ENCODE data around the gene RRP36. TPM values are rescaled to one million over a fixed set of nuclear protein-coding genes. Genes with fewer than 3 reads are reported as not detected.
"Not testable (repeated sequence)": the region's sequence is repeated elsewhere in the genome, so short reads cannot be mapped to it uniquely, and the experiment has no call there.

The RRP36 gene
- total RNA-seq, 1 donor from 2014 or later, result 93.3 TPM

GRCh38 chr6:42989923-42990322 is 31.5 kb upstream of the RRP36 start:
- Histone ChIP-seq H3K27me3 (no peaks in the 10 kb centered on the region), H3K9ac (no peak overlapping the region), H3F3A (ENCODE audit: low read depth) (no peaks in the 10 kb centered on the region), H3K9me3 (ENCODE audit: low read depth) (no peaks in the 10 kb centered on the region), H3K4me1 (peaks cover 11% of the 10 kb centered on the region), H4K20me1 (ENCODE audit: low read depth) (peaks cover 42% of the 10 kb centered on the region), H3K4me2 (no peak overlapping the region), H3K4me3 (no peak overlapping the region), H3K36me3 (no peaks in the 10 kb centered on the region), H3K79me2 (ENCODE audit: low read depth) (peaks cover 27% of the 10 kb centered on the region), H2AFZ (replicated peaks) (no peak overlapping the region), H3K27ac (no peak overlapping the region)
- Mint-ChIP-seq H3K4me1 (peaks cover 31% of the 10 kb centered on the region), H3K9me3 (no peaks in the 10 kb centered on the region), H3K4me3 (no peak overlapping the region), H3K27me3 (ENCODE audit: insufficient read depth, low read depth) (no peaks in the 10 kb centered on the region), H3K27ac (no peak overlapping the region), H3K36me3 (peaks cover 16% of the 10 kb centered on the region)
- TF ChIP-seq CTCF (IDR thresholded peaks at IDR 0.05), result no peak
- no peak for TF ChIP-seq EZH2 (IDR thresholded peaks at IDR 0.05)
- no peak for TF ChIP-seq EZH2phosphoT487 (IDR thresholded peaks at IDR 0.05)
- no peak for DNase-seq (ENCODE audit: low spot score)

- H3K27ac Mint-ChIP-seq, result no peak overlapping the region
Measured at GRCh38 chr6:42993445-42993844, 28.0 kb upstream of the RRP36 start.

GRCh38 chr6:42996513-42996912 is 24.9 kb upstream of the RRP36 start:
- Histone ChIP-seq H2AFZ (replicated peaks) (no peak overlapping the region), H3K27me3 (no peaks in the 10 kb centered on the region), H3F3A (ENCODE audit: low read depth) (peaks cover 11% of the 10 kb centered on the region), H3K27ac (no peak overlapping the region), H3K79me2 (ENCODE audit: low read depth) (no peaks in the 10 kb centered on the region), H3K36me3 (no peaks in the 10 kb centered on the region), H3K4me3 (no peak overlapping the region), H3K9me3 (ENCODE audit: low read depth) (no peaks in the 10 kb centered on the region), H3K4me2 (no peak overlapping the region), H3K4me1 (no peaks in the 10 kb centered on the region), H3K9ac (no peak overlapping the region), H4K20me1 (ENCODE audit: low read depth) (peaks cover 14% of the 10 kb centered on the region)
- Mint-ChIP-seq H3K36me3 (peaks cover 10% of the 10 kb centered on the region), H3K27me3 (ENCODE audit: insufficient read depth, low read depth) (no peaks in the 10 kb centered on the region), H3K9me3 (no peaks in the 10 kb centered on the region), H3K4me3 (no peak overlapping the region), H3K4me1 (peaks cover 3% of the 10 kb centered on the region), H3K27ac (peak overlapping the region; percentile 47)
- TF ChIP-seq EZH2phosphoT487 (IDR thresholded peaks at IDR 0.05), result no peak
- no peak for TF ChIP-seq CTCF (IDR thresholded peaks at IDR 0.05)
- TF ChIP-seq EZH2 (IDR thresholded peaks at IDR 0.05), result no peak
- DNase-seq (ENCODE audit: low spot score), result no peak

More at GRCh38 chr6:42993445-42993844, 28.0 kb upstream of the RRP36 start:
- Mint-ChIP-seq H3K9me3 (no peaks in the 10 kb centered on the region), H3K4me1 (peaks cover 3% of the 10 kb centered on the region), H3K27me3 (ENCODE audit: insufficient read depth, low read depth) (no peaks in the 10 kb centered on the region), H3K4me3 (no peak overlapping the region), H3K36me3 (peaks cover 17% of the 10 kb centered on the region)
- H3K4me1 ChIP-seq, result no peaks in the 10 kb centered on the region
- H3K9ac ChIP-seq, result no peak overlapping the region
- no peaks in the 10 kb centered on the region for H3K36me3 ChIP-seq
- no peaks in the 10 kb centered on the region for H3K79me2 ChIP-seq (ENCODE audit: low read depth)
- no peak overlapping the region for H3K4me3 ChIP-seq
- no peak for DNase-seq (ENCODE audit: low spot score)
- H4K20me1 ChIP-seq (ENCODE audit: low read depth), result peaks cover 8% of the 10 kb centered on the region
- H3K4me2 ChIP-seq, result no peak overlapping the region
- TF ChIP-seq EZH2 (IDR thresholded peaks at IDR 0.05), result no peak
- no peak for TF ChIP-seq CTCF (IDR thresholded peaks at IDR 0.05)
- TF ChIP-seq EZH2phosphoT487 (IDR thresholded peaks at IDR 0.05), result no peak
- no peaks in the 10 kb centered on the region for H3K9me3 ChIP-seq (ENCODE audit: low read depth)
- H3K27ac ChIP-seq, result no peak overlapping the region
- H3F3A ChIP-seq (ENCODE audit: low read depth), result peaks cover 4% of the 10 kb centered on the region
- no peak overlapping the region for H2AFZ ChIP-seq (replicated peaks)
- no peaks in the 10 kb centered on the region for H3K27me3 ChIP-seq

- Mint-ChIP-seq H3K27ac (peak overlapping the region; percentile 51), H3K36me3 (peaks cover 14% of the 10 kb centered on the region)
- H3K9me3 ChIP-seq (ENCODE audit: low read depth); H3K4me2 ChIP-seq; DNase-seq (ENCODE audit: low spot score); H2AFZ ChIP-seq (replicated peaks); H3K9ac ChIP-seq; H3K27me3 ChIP-seq; H3K4me1 ChIP-seq; H3K27me3 Mint-ChIP-seq (ENCODE audit: insufficient read depth, low read depth); H3K27ac ChIP-seq; H3K9me3 Mint-ChIP-seq; H3K4me1 Mint-ChIP-seq; H3K79me2 ChIP-seq (ENCODE audit: low read depth); H3K4me3 Mint-ChIP-seq; H3K4me3 ChIP-seq; H3K36me3 ChIP-seq: not testable (repeated sequence)
- H3F3A ChIP-seq (ENCODE audit: low read depth), result peaks cover 11% of the 10 kb centered on the region
- peaks cover 14% of the 10 kb centered on the region for H4K20me1 ChIP-seq (ENCODE audit: low read depth)
Measured at GRCh38 chr6:42998205-42998604, 23.2 kb upstream of the RRP36 start.

All from neural progenitor cell (in vitro differentiated cells).